H1 (cell line): ENCODE results near the gene RBMS2. TPM values are rescaled to one million over a fixed set of nuclear protein-coding genes. Genes with fewer than 3 reads are reported as not detected.

Experiments
- CHD2 ChIP-seq: IDR thresholded peaks from 2 replicates; pipeline ENCODE4 v1.6.1; 2012; ENCODE audit warnings: low read length, improper control_type of control experiment
- CREB1 ChIP-seq: IDR thresholded peaks from 2 replicates; pipeline ENCODE4 v1.6.1; 2012; ENCODE audit warnings: inconsistent platforms
- EP300 ChIP-seq, 2 experiments: IDR thresholded peaks; 1 replicate in 1 of 2; 2 replicates in 1 of 2; pipeline ENCODE4 v1.6.1; 2011 to 2012; ENCODE audit warnings: low read depth in 2 of 2, low read length in 2 of 2, mild to moderate bottlenecking in 2 of 2, borderline replicate concordance in 1 of 2, inconsistent platforms in 1 of 2, moderate library complexity in 1 of 2
- KDM4A ChIP-seq: IDR thresholded peaks from one replicate; pipeline ENCODE4 v1.7.1; 2012; ENCODE audit warnings: low read depth, mild to moderate bottlenecking, moderate library complexity, low read length, inconsistent platforms; ENCODE audit not compliant: severe bottlenecking
- PHF8 ChIP-seq: fragments of 200-600 bp; sonication (generic); conservative IDR thresholded peaks from 2 replicates; pipeline ENCODE4 v1.7.1; 2012; ENCODE audit warnings: low read depth, mild to moderate bottlenecking, inconsistent platforms, low read length, moderate library complexity
- POLR2AphosphoS5 ChIP-seq: IDR thresholded peaks from 2 replicates; pipeline ENCODE4 v1.6.1; 2011; ENCODE audit warnings: low read depth, low read length
- RAD21 ChIP-seq, 2 experiments: IDR thresholded peaks in 1 of 2; conservative IDR thresholded peaks in 1 of 2; 2 replicates each; pipeline ENCODE4 v1.6.1; 2011; ENCODE audit warnings: low read depth in 2 of 2, low read length in 2 of 2, improper control_type of control experiment in 1 of 2, inconsistent platforms in 1 of 2, mild to moderate bottlenecking in 1 of 2, moderate library complexity in 1 of 2
- RXRA ChIP-seq: IDR thresholded peaks from 2 replicates; pipeline ENCODE4 v1.6.1; 2011; ENCODE audit warnings: low read depth, mild to moderate bottlenecking, low read length, moderate library complexity; ENCODE audit not compliant: insufficient read depth
- SIN3A ChIP-seq, 2 experiments: IDR thresholded peaks in 1 of 2; conservative IDR thresholded peaks in 1 of 2; 2 replicates each; pipeline ENCODE4 v1.6.1; 2011 to 2012; ENCODE audit warnings: low read length in 2 of 2, improper control_type of control experiment in 1 of 2, low read depth in 1 of 2, mild to moderate bottlenecking in 1 of 2
- SP1 ChIP-seq: IDR thresholded peaks from 2 replicates; pipeline ENCODE4 v1.6.1; 2011; ENCODE audit warnings: low read depth, low read length
- SP2 ChIP-seq: IDR thresholded peaks from 2 replicates; pipeline ENCODE4 v1.6.1; 2012; ENCODE audit warnings: mild to moderate bottlenecking, low read length, inconsistent platforms
- TAF7 ChIP-seq: optimal IDR thresholded peaks from 2 replicates; pipeline ENCODE3; 2011; ENCODE audit warnings: low read depth, mild to moderate bottlenecking, inconsistent platforms, low read length, moderate library complexity, borderline replicate concordance
- TBP ChIP-seq: IDR thresholded peaks from 2 replicates; pipeline ENCODE4 v1.6.1; 2011; ENCODE audit warnings: low read depth, low read length, improper control_type of control experiment
- polyA plus RNA-seq, 7 experiments: library from polyadenylated mRNA; depleted of rRNA in 3 of 7; stranded (reverse) in 5 of 7; unstranded in 2 of 7; fragments of >200 nt in 5 of 7; fragments of 200-250 nt in 2 of 7; gene quantifications; 1 replicate in 5 of 7; 2 replicates in 1 of 7; 4 replicates in 1 of 7; pipeline versions ENCODE4 v1.2.1 to v1.2.3, GENCODE V29; 2011 to 2013; ENCODE audit warnings: missing spikeins in 2 of 7, mixed read lengths in 2 of 7
- total RNA-seq: library from RNA; stranded (reverse); fragmentation: NEBNext Ultra II Directional; extraction: Animal tissue kit (Norgen Biotek cat#: 25700); gene quantifications from 2 replicates; pipeline ENCODE4 v1.2.1, GENCODE V29; 2021
- TF ChIP-seq, protein P1 (sequence below): IDR thresholded peaks from 2 replicates; pipeline ENCODE4 v1.6.1; 2011; ENCODE audit warnings: low read depth, mild to moderate bottlenecking, low read length; ENCODE audit not compliant: insufficient read depth
- TF ChIP-seq, protein P2 (sequence below), 3 experiments: IDR thresholded peaks; 1 replicate in 2 of 3; 2 replicates in 1 of 3; pipeline versions ENCODE4 v1.5.1 to v1.6.1; 2011; ENCODE audit warnings: low read length in 3 of 3, mild to moderate bottlenecking in 3 of 3, inconsistent platforms in 2 of 3, low read depth in 1 of 3, moderate library complexity in 1 of 3; ENCODE audit not compliant: insufficient read depth in 1 of 3; ENCODE audit errors: control extremely low read depth in 1 of 3

The RBMS2 gene
- total and polyA plus RNA-seq, 2 of the 8 experiments (the other 6 are each of a cell fraction or from before 2014, with no cell fraction given): 9.6 to 31.3 TPM

DNA sequence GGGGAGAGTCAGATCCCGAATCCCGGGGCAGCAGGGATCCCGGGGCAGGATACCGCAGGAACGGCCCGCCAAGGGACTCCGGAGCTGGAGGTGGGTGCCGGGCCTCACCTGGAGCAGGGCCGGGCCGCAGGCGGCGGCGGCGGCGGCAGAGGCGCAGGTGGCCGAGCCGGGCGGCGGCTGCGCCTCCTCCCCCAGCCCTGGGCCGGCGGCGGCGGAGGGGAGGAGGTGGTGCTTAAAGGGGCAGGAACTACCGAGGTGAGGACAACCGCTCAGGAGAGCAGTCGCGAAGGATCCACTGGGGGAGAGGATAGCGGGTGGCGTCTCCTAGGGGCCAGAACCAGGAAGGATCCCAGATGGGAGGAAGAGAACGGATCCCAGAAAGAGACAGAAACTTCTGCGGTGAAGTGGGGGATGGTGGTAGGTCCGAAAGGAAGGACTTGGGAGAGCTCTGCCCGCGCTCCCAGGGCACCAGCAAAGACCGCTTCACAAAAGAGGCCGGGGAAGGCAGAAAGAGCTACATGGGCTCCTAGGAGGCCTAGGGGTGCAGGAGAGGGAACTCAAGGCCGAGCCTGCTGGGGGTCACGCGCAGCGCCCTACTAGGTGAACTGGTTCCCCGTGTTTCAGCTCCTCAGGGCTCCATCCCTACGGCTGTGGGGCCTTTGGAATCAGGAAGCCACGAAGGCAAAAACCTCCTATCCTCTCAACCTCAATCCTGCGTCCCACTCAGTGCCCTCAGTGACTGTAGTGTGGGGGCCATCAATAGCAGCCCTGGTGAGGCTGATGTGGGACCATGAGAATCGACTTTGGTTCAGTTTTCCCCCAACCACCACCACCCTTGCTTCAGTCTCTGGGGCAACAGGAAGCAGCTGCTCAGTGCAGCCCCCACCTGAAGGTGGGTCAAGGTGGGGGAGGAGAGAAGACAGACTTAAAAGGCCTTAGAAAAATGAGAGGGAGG lies 113.5 kb downstream of the RBMS2 start (continued):
- 0 out of 2 replicates have a peak, but pooled peaks have one; percentile 45 for TF ChIP-seq TBP
- peak; percentile 53 for TF ChIP-seq PHF8
- no peak; the same call in 1 of the 2 replicates for TF ChIP-seq POLR2AphosphoS5
- TF ChIP-seq SIN3A (conservative IDR thresholded peaks at IDR 0.05 in 1 of 2, IDR thresholded peaks at IDR 0.05 in 1 of 2; ENCODE audit: low read depth in 1 of 2, low read length in 2 of 2): peak; percentile 72 to 77; a peak in 1 of 4 replicates
- TF ChIP-seq SP2: no peak
- no peak for TF ChIP-seq RXRA
- peak; percentile 80 for TF ChIP-seq KDM4A
- TF ChIP-seq TAF7: no peak
- no peak for TF ChIP-seq EP300 (IDR thresholded peaks at IDR 0.05; ENCODE audit: borderline replicate concordance in 1 of 2, low read depth in 2 of 2, low read length in 2 of 2)
- TF ChIP-seq RAD21 (IDR thresholded peaks at IDR 0.05 in 1 of 2, conservative IDR thresholded peaks at IDR 0.05 in 1 of 2; ENCODE audit: low read depth in 2 of 2, low read length in 2 of 2): peak; percentile 20 to 33; a peak in 1 of 4 replicates
- TF ChIP-seq, protein P1, sequence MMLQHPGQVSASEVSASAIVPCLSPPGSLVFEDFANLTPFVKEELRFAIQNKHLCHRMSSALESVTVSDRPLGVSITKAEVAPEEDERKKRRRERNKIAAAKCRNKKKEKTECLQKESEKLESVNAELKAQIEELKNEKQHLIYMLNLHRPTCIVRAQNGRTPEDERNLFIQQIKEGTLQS: no peak
- TF ChIP-seq CREB1: no peak
- TF ChIP-seq SP1: no peak
- no peak for TF ChIP-seq CHD2
- TF ChIP-seq, protein P2, sequence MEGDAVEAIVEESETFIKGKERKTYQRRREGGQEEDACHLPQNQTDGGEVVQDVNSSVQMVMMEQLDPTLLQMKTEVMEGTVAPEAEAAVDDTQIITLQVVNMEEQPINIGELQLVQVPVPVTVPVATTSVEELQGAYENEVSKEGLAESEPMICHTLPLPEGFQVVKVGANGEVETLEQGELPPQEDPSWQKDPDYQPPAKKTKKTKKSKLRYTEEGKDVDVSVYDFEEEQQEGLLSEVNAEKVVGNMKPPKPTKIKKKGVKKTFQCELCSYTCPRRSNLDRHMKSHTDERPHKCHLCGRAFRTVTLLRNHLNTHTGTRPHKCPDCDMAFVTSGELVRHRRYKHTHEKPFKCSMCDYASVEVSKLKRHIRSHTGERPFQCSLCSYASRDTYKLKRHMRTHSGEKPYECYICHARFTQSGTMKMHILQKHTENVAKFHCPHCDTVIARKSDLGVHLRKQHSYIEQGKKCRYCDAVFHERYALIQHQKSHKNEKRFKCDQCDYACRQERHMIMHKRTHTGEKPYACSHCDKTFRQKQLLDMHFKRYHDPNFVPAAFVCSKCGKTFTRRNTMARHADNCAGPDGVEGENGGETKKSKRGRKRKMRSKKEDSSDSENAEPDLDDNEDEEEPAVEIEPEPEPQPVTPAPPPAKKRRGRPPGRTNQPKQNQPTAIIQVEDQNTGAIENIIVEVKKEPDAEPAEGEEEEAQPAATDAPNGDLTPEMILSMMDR (IDR thresholded peaks at IDR 0.05; ENCODE audit: control extremely low read depth in 1 of 3, insufficient read depth in 1 of 3, low read depth in 1 of 3, low read length in 3 of 3): peak; percentile 38 to 51 (median 48); a peak in 3 of 4 replicates
